Esophagus muscularis mucosa (tissue), 2 donors: Measurements from ENCODE around the gene SPTB.

ENCODE experiments used
- POLR2A ChIP-seq: fragments of 450-650 bp; IDR thresholded peaks from one replicate; pipeline ENCODE4 v1.6.1; 2017; ENCODE audit warnings: antibody characterized with exemption, moderate library complexity, mild to moderate bottlenecking, low read depth
- POLR2AphosphoS5 ChIP-seq, 2 donors: sonication (generic); formaldehyde crosslinking; IDR thresholded peaks; one replicate each; pipeline ENCODE4 v1.6.1; 2017; ENCODE audit warnings: antibody characterized with exemption in 2 of 2

DNA sequence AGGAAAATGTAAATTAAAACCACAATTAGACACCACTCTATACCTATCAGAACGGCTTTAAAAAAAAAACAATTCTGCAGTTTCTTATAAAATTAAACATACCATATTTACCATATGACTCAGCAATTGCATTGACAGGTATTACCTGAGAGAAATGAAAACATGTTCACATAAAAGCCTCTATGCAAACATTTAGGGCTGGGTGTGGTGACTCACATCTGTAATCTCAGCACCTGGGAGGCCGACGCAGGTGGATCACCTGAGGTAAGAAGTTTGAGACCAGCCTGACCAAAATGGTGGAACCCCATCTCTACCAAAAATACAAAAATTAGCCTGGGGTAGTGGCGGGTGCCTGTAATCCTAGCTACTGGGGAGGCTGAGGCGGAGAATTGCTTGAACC is 41.1 kb downstream of the SPTB start:
- TF ChIP-seq POLR2A (no peak), POLR2AphosphoS5 (IDR thresholded peaks at IDR 0.05) (no peak)
